HepG2 (cell line): ENCODE measurements around the gene WDR27. TPM values are rescaled to one million over a fixed set of nuclear protein-coding genes. Genes with fewer than 3 reads are reported as not detected.

Source experiments
- ATAC-seq: fragments of 200-7000 bp; cut with Tn5 transposase; 3 replicates; pipeline ENCODE4 v1.9.1; 2020; ENCODE audit warnings: mild to moderate bottlenecking, moderate library complexity
- BruUV-seq: library from RNA; stranded (reverse); fragments of 400-500 nt; replicated peaks from 2 replicates; lab custom pipeline; 2021; lab: Mats Ljungman, UMichigan
- CTCF ChIA-PET: fragments of 300-600 bp; formaldehyde crosslinking; extraction: SDS; loops from one replicate; lab custom pipeline; 2021; ENCODE audit warnings: low total read pairs, inconsistent platforms, low intra/inter-chr PET ratio; lab: Yijun Ruan, JAX
- POLR2A ChIA-PET: fragments of 350-600 bp; sonication (Branson Sonifier 250); formaldehyde crosslinking; loops from one replicate; lab custom pipeline; 2020; ENCODE audit warnings: antibody characterized with exemption, inconsistent platforms; lab: Yijun Ruan, JAX
- DNase-seq: peaks from one replicate; pipeline ENCODE4 v3.0.0-alpha.2; 2015; ENCODE audit warnings: low spot score
- FAIRE-seq: peaks from 3 replicates; lab custom pipeline; 2011; peaks lifted over from hg19 to GRCh38; lab: Jason Lieb, UNC
- H2AFZ ChIP-seq: one replicate; pipeline ENCODE4 v1.6.1; 2011; ENCODE audit warnings: low read length, inconsistent platforms
- H3K27ac ChIP-seq: fragments of 300-600 bp; 3 replicates; pipeline ENCODE4 v1.8.0; 2011; ENCODE audit warnings: mixed run types, mild to moderate bottlenecking, mixed read lengths, low read length, inconsistent platforms; ENCODE audit not compliant: insufficient read depth; ENCODE audit errors: extremely low read length
- H3K27me3 ChIP-seq, 2 experiments: fragments of 200-600 bp in 1 of 2; 2 replicates in 1 of 2; 3 replicates in 1 of 2; pipeline versions ENCODE4 v1.6.0 to v1.8.0; 2011; ENCODE audit warnings: low read length in 2 of 2, mild to moderate bottlenecking in 2 of 2, moderate library complexity in 2 of 2, inconsistent platforms in 1 of 2; ENCODE audit not compliant: insufficient read depth in 2 of 2, control insufficient read depth in 1 of 2
- H3K36me3 ChIP-seq, 2 experiments: fragments of 200-600 bp in 1 of 2; replicated peaks in 1 of 2; 2 replicates in 1 of 2; 3 replicates in 1 of 2; pipeline versions ENCODE4 v1.5.1 to v1.8.0; 2011; ENCODE audit warnings: low read length in 2 of 2, inconsistent platforms in 1 of 2; ENCODE audit not compliant: insufficient read depth in 2 of 2, control insufficient read depth in 1 of 2
- H3K4me1 ChIP-seq: 2 replicates; pipeline ENCODE4 v1.5.1; 2012; ENCODE audit warnings: low read length, inconsistent platforms; ENCODE audit not compliant: insufficient read depth
- H3K4me2 ChIP-seq: 2 replicates; pipeline ENCODE4 v1.6.0; 2011; ENCODE audit warnings: low read depth, low read length, inconsistent platforms
- H3K4me3 ChIP-seq, 3 experiments: fragments of 200-600 bp in 1 of 3; sonication (generic), shearing (Covaris generic) in 1 of 3; replicated peaks in 1 of 3; 2 replicates each; pipeline ENCODE4 v1.5.1; 2011 to 2016; ENCODE audit warnings: low read length in 3 of 3, inconsistent platforms in 2 of 3, low read depth in 2 of 3, mild to moderate bottlenecking in 2 of 3, control low read depth in 1 of 3, mixed read lengths in 1 of 3; ENCODE audit not compliant: insufficient read depth in 1 of 3
- H3K79me2 ChIP-seq: one replicate; pipeline ENCODE4 v1.6.1; 2011; ENCODE audit warnings: low read length, inconsistent platforms; ENCODE audit not compliant: insufficient read depth
- H3K9ac ChIP-seq: 2 replicates; pipeline ENCODE4 v1.6.0; 2011; ENCODE audit warnings: mild to moderate bottlenecking, low read depth, low read length, inconsistent platforms; ENCODE audit not compliant: insufficient read depth
- H3K9me3 ChIP-seq: 2 replicates; pipeline ENCODE4 v1.5.1; 2012; ENCODE audit warnings: mild to moderate bottlenecking, low read length
- H4K20me1 ChIP-seq: 2 replicates; pipeline ENCODE4 v1.6.0; 2011; ENCODE audit warnings: inconsistent platforms, mild to moderate bottlenecking, low read length, moderate library complexity; ENCODE audit not compliant: insufficient read depth
- CEBPB ChIP-seq: IDR thresholded peaks from 2 replicates; pipeline ENCODE4 v1.6.1; 2011; ENCODE audit warnings: low read depth, low read length, improper control_type of control experiment, borderline replicate concordance
- NR2F1 ChIP-seq, 2 experiments: fragments of 450-650 bp in 1 of 2; formaldehyde crosslinking in 1 of 2; IDR thresholded peaks; 2 replicates each; pipeline versions ENCODE4 v1.5.0 to v1.6.1; 2016 to 2020; ENCODE audit warnings: mild to moderate bottlenecking in 1 of 2, missing compliant biosample characterization in 1 of 2, missing genetic modification reagents in 1 of 2, moderate library complexity in 1 of 2
- NRL ChIP-seq: sonication (generic); formaldehyde crosslinking; IDR thresholded peaks from 2 replicates; pipeline ENCODE4 v1.5.0; 2020; ENCODE audit warnings: missing genetic modification reagents, mild to moderate bottlenecking, moderate library complexity, borderline replicate concordance
- ZNF652 ChIP-seq: IDR thresholded peaks from 2 replicates; pipeline ENCODE4 v1.6.1; 2016; ENCODE audit warnings: low read depth, borderline replicate concordance
- ZNF850 ChIP-seq: sonication (generic); formaldehyde crosslinking; conservative IDR thresholded peaks from 2 replicates; pipeline ENCODE4 v1.9.0; 2021; ENCODE audit warnings: mild to moderate bottlenecking, missing genetic modification reagents
- WGBS: methylation state at CpG from one replicate; pipeline ENCODE4 v1.1.6; 2017; ENCODE audit warnings: low lambda C conversion rate; 5-methylcytosine and 5-hydroxymethylcytosine counted together
- in situ Hi-C: cut with HindIII; loops from 2 replicates; pipeline ENCODE4 v1.10.0; 2017; ENCODE audit warnings: low pct_unique_long_range_greater_than_20kb; ENCODE audit not compliant: extremely low pct_ligation_motif_present
- intact Hi-C: fragments of 100-400 bp; cut with micrococcal nuclease; formaldehyde crosslinking; loops from one replicate; pipeline ENCODE4 v1.10.0; 2022; ENCODE audit not compliant: unreplicated experiment
- polyA plus RNA-seq, 8 experiments: library from polyadenylated mRNA; depleted of rRNA in 3 of 8; stranded (reverse) in 7 of 8; unstranded in 1 of 8; fragments of >200 nt; fragmentation: Illumina TruSeq in 4 of 8; extraction: Trizol in 4 of 8; gene quantifications; 2 replicates each; pipeline versions ENCODE4 v1.2.1 to v1.2.3, GENCODE V29; 2011 to 2016; ENCODE audit warnings: low read depth in 4 of 8, missing spikeins in 1 of 8, mixed read lengths in 1 of 8; ENCODE audit not compliant: insufficient read depth in 1 of 8
- total RNA-seq, 5 experiments: library from RNA; depleted of rRNA; stranded (reverse); fragments of >200 nt; fragmentation: Illumina TruSeq; extraction: Trizol; gene quantifications; 2 replicates each; pipeline ENCODE4 v1.2.3, GENCODE V29; 2016; ENCODE audit warnings: low read depth in 1 of 5
- TF ChIP-seq, protein P1 (sequence below): IDR thresholded peaks from 2 replicates; pipeline ENCODE4 v1.6.1; 2016; ENCODE audit warnings: low read depth, missing genetic modification reagents, missing compliant biosample characterization
- TF ChIP-seq, protein P2 (sequence below): sonication (generic); formaldehyde crosslinking; IDR thresholded peaks from 2 replicates; pipeline ENCODE4 v1.9.0; 2021; ENCODE audit warnings: missing genetic modification reagents, borderline replicate concordance
- TF ChIP-seq, protein P3 (sequence below): sonication (generic); formaldehyde crosslinking; IDR thresholded peaks from 2 replicates; pipeline ENCODE4 v1.8.0; 2022; ENCODE audit warnings: mild to moderate bottlenecking, missing genetic modification reagents
- TF ChIP-seq, protein P4 (sequence below): sonication (generic); formaldehyde crosslinking; IDR thresholded peaks from 2 replicates; pipeline ENCODE4 v1.5.1; 2020; ENCODE audit warnings: mild to moderate bottlenecking, missing genetic modification reagents, moderate library complexity

Gene WDR27
- total and polyA plus RNA-seq, 2 of the 13 experiments (the other 11 are each of a cell fraction or from before 2014, with no cell fraction given): 34.1 to 80.3 TPM

DNA sequence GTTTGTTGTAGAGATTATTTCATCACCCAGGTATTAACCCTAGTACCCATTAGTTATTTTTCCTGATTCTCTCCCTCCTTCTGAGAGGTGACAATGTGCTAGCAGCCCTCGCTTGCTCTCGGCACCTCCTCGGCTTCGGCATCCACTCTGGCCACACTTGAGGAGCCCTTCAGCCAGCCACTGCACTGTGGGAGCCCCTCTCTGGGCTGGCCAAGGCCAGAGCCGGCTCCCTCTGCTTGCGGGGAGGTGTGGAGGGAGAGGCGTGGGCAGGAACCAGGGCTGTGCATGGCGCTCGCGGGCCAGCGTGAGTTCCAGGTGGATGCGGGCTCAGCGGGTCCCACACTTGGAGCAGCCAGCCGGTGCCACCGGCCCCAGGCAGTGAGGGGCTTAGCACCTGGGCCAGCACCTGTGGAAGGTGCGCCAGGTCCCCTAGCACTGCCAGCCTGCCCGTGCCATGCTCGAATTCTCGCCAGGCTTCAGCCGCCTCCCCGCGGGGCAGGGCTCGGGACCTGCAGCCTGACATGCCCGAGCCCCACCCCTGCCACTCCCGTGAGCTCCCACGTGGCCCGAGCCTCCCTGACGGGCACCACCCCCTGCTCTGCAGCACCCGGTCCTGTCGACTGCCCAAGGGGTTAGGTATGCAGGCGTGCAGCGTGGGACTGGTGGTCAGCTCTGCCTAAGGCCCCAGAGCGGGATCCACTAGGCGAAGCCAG lies 221.9 kb downstream of the WDR27 start:
- Histone ChIP-seq H3K4me2 (no peak overlapping the region), H3K27me3 (no peaks in the 10 kb centered on the region), H3K4me1 (no peaks in the 10 kb centered on the region), H3K4me3 (no peak overlapping the region), H4K20me1 (no peaks in the 10 kb centered on the region), H3K27ac (no peak overlapping the region), H3K36me3 (no peaks in the 10 kb centered on the region), H3K9ac (no peak overlapping the region), H3K79me2 (no peaks in the 10 kb centered on the region), H3K9me3 (peaks cover 53% of the 10 kb centered on the region), H2AFZ (no peak overlapping the region)
- no peak for DNase-seq
- intact Hi-C loops (no loop called here), in situ Hi-C loops (no loop called here)
- WGBS: 89% methylated on average over 24 of the region's 34 CpGs
- ChIA-PET POLR2A (no interaction called here), CTCF (no interaction called here)
- BruUV-seq: no TSS peak
- FAIRE-seq: no peak
- ATAC-seq: no peak
- TF ChIP-seq ZNF850 (CRISPR knock-in tag): peak; percentile 98
- no peak for TF ChIP-seq NR2F1 (CRISPR knock-in tag; IDR thresholded peaks at IDR 0.05)
- TF ChIP-seq, protein P1, sequence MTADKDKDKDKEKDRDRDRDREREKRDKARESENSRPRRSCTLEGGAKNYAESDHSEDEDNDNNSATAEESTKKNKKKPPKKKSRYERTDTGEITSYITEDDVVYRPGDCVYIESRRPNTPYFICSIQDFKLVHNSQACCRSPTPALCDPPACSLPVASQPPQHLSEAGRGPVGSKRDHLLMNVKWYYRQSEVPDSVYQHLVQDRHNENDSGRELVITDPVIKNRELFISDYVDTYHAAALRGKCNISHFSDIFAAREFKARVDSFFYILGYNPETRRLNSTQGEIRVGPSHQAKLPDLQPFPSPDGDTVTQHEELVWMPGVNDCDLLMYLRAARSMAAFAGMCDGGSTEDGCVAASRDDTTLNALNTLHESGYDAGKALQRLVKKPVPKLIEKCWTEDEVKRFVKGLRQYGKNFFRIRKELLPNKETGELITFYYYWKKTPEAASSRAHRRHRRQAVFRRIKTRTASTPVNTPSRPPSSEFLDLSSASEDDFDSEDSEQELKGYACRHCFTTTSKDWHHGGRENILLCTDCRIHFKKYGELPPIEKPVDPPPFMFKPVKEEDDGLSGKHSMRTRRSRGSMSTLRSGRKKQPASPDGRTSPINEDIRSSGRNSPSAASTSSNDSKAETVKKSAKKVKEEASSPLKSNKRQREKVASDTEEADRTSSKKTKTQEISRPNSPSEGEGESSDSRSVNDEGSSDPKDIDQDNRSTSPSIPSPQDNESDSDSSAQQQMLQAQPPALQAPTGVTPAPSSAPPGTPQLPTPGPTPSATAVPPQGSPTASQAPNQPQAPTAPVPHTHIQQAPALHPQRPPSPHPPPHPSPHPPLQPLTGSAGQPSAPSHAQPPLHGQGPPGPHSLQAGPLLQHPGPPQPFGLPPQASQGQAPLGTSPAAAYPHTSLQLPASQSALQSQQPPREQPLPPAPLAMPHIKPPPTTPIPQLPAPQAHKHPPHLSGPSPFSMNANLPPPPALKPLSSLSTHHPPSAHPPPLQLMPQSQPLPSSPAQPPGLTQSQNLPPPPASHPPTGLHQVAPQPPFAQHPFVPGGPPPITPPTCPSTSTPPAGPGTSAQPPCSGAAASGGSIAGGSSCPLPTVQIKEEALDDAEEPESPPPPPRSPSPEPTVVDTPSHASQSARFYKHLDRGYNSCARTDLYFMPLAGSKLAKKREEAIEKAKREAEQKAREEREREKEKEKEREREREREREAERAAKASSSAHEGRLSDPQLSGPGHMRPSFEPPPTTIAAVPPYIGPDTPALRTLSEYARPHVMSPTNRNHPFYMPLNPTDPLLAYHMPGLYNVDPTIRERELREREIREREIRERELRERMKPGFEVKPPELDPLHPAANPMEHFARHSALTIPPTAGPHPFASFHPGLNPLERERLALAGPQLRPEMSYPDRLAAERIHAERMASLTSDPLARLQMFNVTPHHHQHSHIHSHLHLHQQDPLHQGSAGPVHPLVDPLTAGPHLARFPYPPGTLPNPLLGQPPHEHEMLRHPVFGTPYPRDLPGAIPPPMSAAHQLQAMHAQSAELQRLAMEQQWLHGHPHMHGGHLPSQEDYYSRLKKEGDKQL: no peak
- no peak for TF ChIP-seq CEBPB
- no peak for TF ChIP-seq ZNF652
- TF ChIP-seq, protein P2, sequence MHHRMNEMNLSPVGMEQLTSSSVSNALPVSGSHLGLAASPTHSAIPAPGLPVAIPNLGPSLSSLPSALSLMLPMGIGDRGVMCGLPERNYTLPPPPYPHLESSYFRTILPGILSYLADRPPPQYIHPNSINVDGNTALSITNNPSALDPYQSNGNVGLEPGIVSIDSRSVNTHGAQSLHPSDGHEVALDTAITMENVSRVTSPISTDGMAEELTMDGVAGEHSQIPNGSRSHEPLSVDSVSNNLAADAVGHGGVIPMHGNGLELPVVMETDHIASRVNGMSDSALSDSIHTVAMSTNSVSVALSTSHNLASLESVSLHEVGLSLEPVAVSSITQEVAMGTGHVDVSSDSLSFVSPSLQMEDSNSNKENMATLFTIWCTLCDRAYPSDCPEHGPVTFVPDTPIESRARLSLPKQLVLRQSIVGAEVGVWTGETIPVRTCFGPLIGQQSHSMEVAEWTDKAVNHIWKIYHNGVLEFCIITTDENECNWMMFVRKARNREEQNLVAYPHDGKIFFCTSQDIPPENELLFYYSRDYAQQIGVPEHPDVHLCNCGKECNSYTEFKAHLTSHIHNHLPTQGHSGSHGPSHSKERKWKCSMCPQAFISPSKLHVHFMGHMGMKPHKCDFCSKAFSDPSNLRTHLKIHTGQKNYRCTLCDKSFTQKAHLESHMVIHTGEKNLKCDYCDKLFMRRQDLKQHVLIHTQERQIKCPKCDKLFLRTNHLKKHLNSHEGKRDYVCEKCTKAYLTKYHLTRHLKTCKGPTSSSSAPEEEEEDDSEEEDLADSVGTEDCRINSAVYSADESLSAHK (CRISPR knock-in tag): no peak
- TF ChIP-seq, protein P3, sequence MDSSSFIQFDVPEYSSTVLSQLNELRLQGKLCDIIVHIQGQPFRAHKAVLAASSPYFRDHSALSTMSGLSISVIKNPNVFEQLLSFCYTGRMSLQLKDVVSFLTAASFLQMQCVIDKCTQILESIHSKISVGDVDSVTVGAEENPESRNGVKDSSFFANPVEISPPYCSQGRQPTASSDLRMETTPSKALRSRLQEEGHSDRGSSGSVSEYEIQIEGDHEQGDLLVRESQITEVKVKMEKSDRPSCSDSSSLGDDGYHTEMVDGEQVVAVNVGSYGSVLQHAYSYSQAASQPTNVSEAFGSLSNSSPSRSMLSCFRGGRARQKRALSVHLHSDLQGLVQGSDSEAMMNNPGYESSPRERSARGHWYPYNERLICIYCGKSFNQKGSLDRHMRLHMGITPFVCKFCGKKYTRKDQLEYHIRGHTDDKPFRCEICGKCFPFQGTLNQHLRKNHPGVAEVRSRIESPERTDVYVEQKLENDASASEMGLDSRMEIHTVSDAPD: no peak
- TF ChIP-seq, protein P4, sequence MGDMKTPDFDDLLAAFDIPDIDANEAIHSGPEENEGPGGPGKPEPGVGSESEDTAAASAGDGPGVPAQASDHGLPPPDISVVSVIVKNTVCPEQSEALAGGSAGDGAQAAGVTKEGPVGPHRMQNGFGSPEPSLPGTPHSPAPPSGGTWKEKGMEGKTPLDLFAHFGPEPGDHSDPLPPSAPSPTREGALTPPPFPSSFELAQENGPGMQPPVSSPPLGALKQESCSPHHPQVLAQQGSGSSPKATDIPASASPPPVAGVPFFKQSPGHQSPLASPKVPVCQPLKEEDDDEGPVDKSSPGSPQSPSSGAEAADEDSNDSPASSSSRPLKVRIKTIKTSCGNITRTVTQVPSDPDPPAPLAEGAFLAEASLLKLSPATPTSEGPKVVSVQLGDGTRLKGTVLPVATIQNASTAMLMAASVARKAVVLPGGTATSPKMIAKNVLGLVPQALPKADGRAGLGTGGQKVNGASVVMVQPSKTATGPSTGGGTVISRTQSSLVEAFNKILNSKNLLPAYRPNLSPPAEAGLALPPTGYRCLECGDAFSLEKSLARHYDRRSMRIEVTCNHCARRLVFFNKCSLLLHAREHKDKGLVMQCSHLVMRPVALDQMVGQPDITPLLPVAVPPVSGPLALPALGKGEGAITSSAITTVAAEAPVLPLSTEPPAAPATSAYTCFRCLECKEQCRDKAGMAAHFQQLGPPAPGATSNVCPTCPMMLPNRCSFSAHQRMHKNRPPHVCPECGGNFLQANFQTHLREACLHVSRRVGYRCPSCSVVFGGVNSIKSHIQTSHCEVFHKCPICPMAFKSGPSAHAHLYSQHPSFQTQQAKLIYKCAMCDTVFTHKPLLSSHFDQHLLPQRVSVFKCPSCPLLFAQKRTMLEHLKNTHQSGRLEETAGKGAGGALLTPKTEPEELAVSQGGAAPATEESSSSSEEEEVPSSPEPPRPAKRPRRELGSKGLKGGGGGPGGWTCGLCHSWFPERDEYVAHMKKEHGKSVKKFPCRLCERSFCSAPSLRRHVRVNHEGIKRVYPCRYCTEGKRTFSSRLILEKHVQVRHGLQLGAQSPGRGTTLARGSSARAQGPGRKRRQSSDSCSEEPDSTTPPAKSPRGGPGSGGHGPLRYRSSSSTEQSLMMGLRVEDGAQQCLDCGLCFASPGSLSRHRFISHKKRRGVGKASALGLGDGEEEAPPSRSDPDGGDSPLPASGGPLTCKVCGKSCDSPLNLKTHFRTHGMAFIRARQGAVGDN (CRISPR knock-in tag): no peak
- 0 out of 2 replicates have a peak, but pooled peaks have one; percentile 39 for TF ChIP-seq NRL
